Mesodermal cell (in vitro differentiated cells): Measurements from ENCODE around the gene ERFL.
"Not testable (repeated sequence)": the region's sequence is repeated elsewhere in the genome, so short reads cannot be mapped to it uniquely, and the experiment has no call there.

Experiments used
- H3K27ac ChIP-seq: 2 replicates; pipeline ENCODE4 v1.7.0; 2013; ENCODE audit warnings: mild to moderate bottlenecking, low read depth, low read length, moderate library complexity; ENCODE audit not compliant: severe bottlenecking
- H3K36me3 ChIP-seq: 2 replicates; pipeline ENCODE4 v1.7.1; 2013; ENCODE audit warnings: mild to moderate bottlenecking, low read length, moderate library complexity; ENCODE audit not compliant: control insufficient read depth, insufficient read depth
- H3K4me1 ChIP-seq: one replicate; pipeline ENCODE4 v1.7.1; 2013; ENCODE audit warnings: mild to moderate bottlenecking, low read length; ENCODE audit not compliant: insufficient read depth, control insufficient read depth, poor library complexity, severe bottlenecking
- H3K4me3 ChIP-seq: 2 replicates; pipeline ENCODE4 v1.7.0; 2013; ENCODE audit warnings: low read length, control low read depth, mild to moderate bottlenecking; ENCODE audit not compliant: insufficient read depth, poor library complexity, severe bottlenecking; ENCODE audit errors: extremely low read depth
- H3K9me3 ChIP-seq: 2 replicates; pipeline ENCODE4 v1.7.1; 2013; ENCODE audit warnings: mild to moderate bottlenecking, low read length, moderate library complexity; ENCODE audit not compliant: control insufficient read depth
- WGBS, 2 experiments: methylation state at CpG; one replicate each; pipeline ENCODE4 v1.1.5; 2013; ENCODE audit warnings: missing lambda C conversion rate in 2 of 2; ENCODE audit not compliant: insufficient coverage in 2 of 2; 5-methylcytosine and 5-hydroxymethylcytosine counted together

ERFL gene

GRCh38 chr19:41941410-41942202 lies 13.4 kb upstream of the ERFL start:
- no peaks in the 10 kb centered on the region for H3K9me3 ChIP-seq
- 84 to 87% methylated on average over 3 to 4 of the region's 9 CpGs for WGBS, 2 experiments
- no peak overlapping the region for H3K4me3 ChIP-seq
- H3K4me1 ChIP-seq = peaks cover 3% of the 10 kb centered on the region
- H3K27ac ChIP-seq = no peak overlapping the region
- H3K36me3 ChIP-seq = no peaks in the 10 kb centered on the region

GRCh38 chr19:41940731-41941409 lies 12.6 kb upstream of the ERFL start:
- H3K36me3 ChIP-seq = no peaks in the 10 kb centered on the region
- WGBS, 2 experiments = 12 to 15% methylated on average over 22 to 30 of the region's 53 CpGs
- no peak overlapping the region for H3K27ac ChIP-seq
- no peaks in the 10 kb centered on the region for H3K9me3 ChIP-seq
- H3K4me3 ChIP-seq = peak overlapping the region; percentile 39
- peaks cover 3% of the 10 kb centered on the region for H3K4me1 ChIP-seq

GRCh38 chr19:41939861-41940730 lies 11.8 kb upstream of the ERFL start:
- H3K9me3 ChIP-seq = no peaks in the 10 kb centered on the region
- H3K27ac ChIP-seq = no peak overlapping the region
- peak overlapping the region; percentile 39 for H3K4me3 ChIP-seq
- H3K36me3 ChIP-seq = no peaks in the 10 kb centered on the region
- H3K4me1 ChIP-seq = peaks cover 3% of the 10 kb centered on the region
- 3% methylated on average over 36 to 42 of the region's 83 CpGs for WGBS, 2 experiments

- not testable (repeated sequence) for H3K4me3 ChIP-seq, H3K36me3 ChIP-seq, H3K27ac ChIP-seq, H3K4me1 ChIP-seq, H3K9me3 ChIP-seq
Measured at GRCh38 chr19:41939209-41939608, 11.0 kb upstream of the ERFL start.

- Histone ChIP-seq H3K9me3 (no peaks in the 10 kb centered on the region), H3K36me3 (no peaks in the 10 kb centered on the region), H3K4me3 (no peak overlapping the region), H3K4me1 (peaks cover 3% of the 10 kb centered on the region), H3K27ac (no peak overlapping the region)
- 47 to 51% methylated on average over 10 to 14 of the region's 22 CpGs for WGBS, 2 experiments
Measured at GRCh38 chr19:41937525-41938468, 9.5 kb upstream of the ERFL start.

GRCh38 chr19:41936961-41937360 lies 8.7 kb upstream of the ERFL start:
- Histone ChIP-seq H3K4me1 (peaks cover 3% of the 10 kb centered on the region), H3K4me3 (no peak overlapping the region), H3K9me3 (no peaks in the 10 kb centered on the region), H3K36me3 (no peaks in the 10 kb centered on the region), H3K27ac (no peak overlapping the region)
- 74 to 79% methylated on average over 12 to 13 of the region's 15 CpGs for WGBS, 2 experiments

- Histone ChIP-seq H3K36me3 (no peaks in the 10 kb centered on the region), H3K9me3 (no peaks in the 10 kb centered on the region), H3K4me3 (no peak overlapping the region), H3K27ac (no peak overlapping the region), H3K4me1 (peaks cover 3% of the 10 kb centered on the region)
- WGBS, 2 experiments = 70 to 83% methylated on average over 4 to 8 of the region's 8 CpGs
Measured at GRCh38 chr19:41936416-41936850, 8.2 kb upstream of the ERFL start.

GRCh38 chr19:41935760-41936415 lies 7.6 kb upstream of the ERFL start:
- Histone ChIP-seq H3K4me1 (peaks cover 2% of the 10 kb centered on the region), H3K4me3 (no peak overlapping the region), H3K9me3 (no peaks in the 10 kb centered on the region), H3K27ac (no peak overlapping the region), H3K36me3 (no peaks in the 10 kb centered on the region)
- WGBS, 2 experiments = 60 to 68% methylated on average over 6 to 17 of the region's 26 CpGs

GRCh38 chr19:41934849-41935374 lies 6.7 kb upstream of the ERFL start:
- WGBS, 2 experiments = 25 to 27% methylated on average over 6 to 7 of the region's 7 CpGs
- no peak overlapping the region for H3K4me3 ChIP-seq
- H3K27ac ChIP-seq = no peak overlapping the region
- H3K4me1 ChIP-seq = no peaks in the 10 kb centered on the region
- H3K9me3 ChIP-seq = no peaks in the 10 kb centered on the region
- no peaks in the 10 kb centered on the region for H3K36me3 ChIP-seq
